Esophagus muscularis mucosa (tissue), 4 donors: Measurements from ENCODE around the gene ARL15.

Experiments used
- CTCF ChIP-seq, 3 experiments: fragments of 200-600 bp in 2 of 3; fragments of 450-650 bp in 1 of 3; sonication (generic) in 2 of 3; IDR thresholded peaks; one replicate each; pipeline ENCODE4 v1.5.1; 2017 to 2019; ENCODE audit warnings: antibody characterized with exemption in 3 of 3, mild to moderate bottlenecking in 2 of 3, moderate library complexity in 1 of 3
- EP300 ChIP-seq: sonication (generic); formaldehyde crosslinking; IDR thresholded peaks from one replicate; pipeline ENCODE4 v1.6.1; 2017; ENCODE audit warnings: antibody characterized with exemption
- POLR2A ChIP-seq: fragments of 450-650 bp; IDR thresholded peaks from one replicate; pipeline ENCODE4 v1.6.1; 2017; ENCODE audit warnings: antibody characterized with exemption, moderate library complexity, mild to moderate bottlenecking, low read depth
- POLR2AphosphoS5 ChIP-seq, 2 donors: sonication (generic); formaldehyde crosslinking; IDR thresholded peaks; one replicate each; pipeline ENCODE4 v1.6.1; 2017; ENCODE audit warnings: antibody characterized with exemption in 2 of 2

GRCh38 chr5:54310433-54311175 is at the start of gene ARL15:
- TF ChIP-seq POLR2A: peak; percentile 96
- TF ChIP-seq CTCF (IDR thresholded peaks at IDR 0.05): no peak
- TF ChIP-seq EP300: no peak
- peak; percentile 99 to 100 for TF ChIP-seq POLR2AphosphoS5 (IDR thresholded peaks at IDR 0.05)
